HG03097 (cell line): ENCODE results near the gene PKDREJ.

Source experiments
- ATAC-seq: cut with Tn5 transposase; IDR thresholded peaks from one replicate; pipeline ENCODE4 v1.9.1; 2021; ENCODE audit not compliant: unreplicated experiment, low FRiP score

Gene PKDREJ

GRCh38 chr22:46212195-46212594 lies 50.9 kb downstream of the PKDREJ start:
- ATAC-seq, result no peak

- no peak for ATAC-seq
Measured at GRCh38 chr22:46209262-46209661, 53.9 kb downstream of the PKDREJ start.
